Prostate gland (tissue), 2 donors: Measurements from ENCODE around the gene SLC38A5. TPM values are rescaled to one million over a fixed set of nuclear protein-coding genes. Genes with fewer than 3 reads are reported as not detected.

Experiments used
- DNase-seq: peaks from one replicate; pipeline ENCODE4 v3.0.0-alpha.2; 2019; ENCODE audit warnings: low spot score
- H3K27ac ChIP-seq, 2 donors: fragments of 200-600 bp; sonication (generic); 2 replicates each; pipeline ENCODE4 v1.5.1; 2017 to 2019
- H3K27me3 ChIP-seq: fragments of 200-600 bp; sonication (generic); replicated peaks from 2 replicates; pipeline ENCODE4 v1.5.1; 2019; ENCODE audit not compliant: insufficient read depth
- H3K36me3 ChIP-seq, 2 donors: fragments of 200-600 bp; sonication (generic); 1 replicate in 1 of 2; 2 replicates in 1 of 2; pipeline versions ENCODE4 v1.5.1 to v1.8.1; 2017 to 2019
- H3K4me1 ChIP-seq: fragments of 200-600 bp; sonication (generic); replicated peaks from 2 replicates; pipeline ENCODE4 v1.5.1; 2019
- H3K4me3 ChIP-seq, 2 donors: fragments of 200-600 bp; sonication (generic); 2 replicates each; pipeline ENCODE4 v1.5.1; 2017 to 2019
- H3K9me3 ChIP-seq: fragments of 200-600 bp; sonication (generic); 2 replicates; pipeline ENCODE4 v1.5.1; 2017
- POLR2A ChIP-seq: fragments of 450-650 bp; IDR thresholded peaks from one replicate; pipeline ENCODE4 v1.6.1; 2016; ENCODE audit warnings: antibody characterized with exemption, mild to moderate bottlenecking
- POLR2AphosphoS5 ChIP-seq: sonication (generic); formaldehyde crosslinking; IDR thresholded peaks from one replicate; pipeline ENCODE4 v1.6.1; 2017; ENCODE audit warnings: antibody characterized with exemption
- WGBS: methylation state at CpG from one replicate; pipeline ENCODE4 v1.1.5; 2018; 5-methylcytosine and 5-hydroxymethylcytosine counted together
- intact Hi-C: fragments of 100-400 bp; cut with DNase I; formaldehyde crosslinking; loops from one replicate; pipeline ENCODE4 v1.14.2; 2022
- total RNA-seq, 2 donors: library from RNA; depleted of rRNA; stranded (reverse); fragments of >200 nt; gene quantifications; one replicate each; pipeline ENCODE4 v1.1.0, GENCODE V29; 2016
- TF ChIP-seq, protein P1 (sequence below), 4 experiments: fragments of 200-600 bp in 2 of 4; fragments of 450-650 bp in 2 of 4; sonication (generic) in 2 of 4; IDR thresholded peaks; 1 replicate in 3 of 4; 2 replicates in 1 of 4; pipeline ENCODE4 v1.5.1; 2016 to 2019; ENCODE audit warnings: antibody characterized with exemption in 4 of 4, mild to moderate bottlenecking in 2 of 4, moderate library complexity in 2 of 4

Gene SLC38A5
- total RNA-seq, 2 donors from 2014 or later, result 3.0 to 6.2 TPM

DNA sequence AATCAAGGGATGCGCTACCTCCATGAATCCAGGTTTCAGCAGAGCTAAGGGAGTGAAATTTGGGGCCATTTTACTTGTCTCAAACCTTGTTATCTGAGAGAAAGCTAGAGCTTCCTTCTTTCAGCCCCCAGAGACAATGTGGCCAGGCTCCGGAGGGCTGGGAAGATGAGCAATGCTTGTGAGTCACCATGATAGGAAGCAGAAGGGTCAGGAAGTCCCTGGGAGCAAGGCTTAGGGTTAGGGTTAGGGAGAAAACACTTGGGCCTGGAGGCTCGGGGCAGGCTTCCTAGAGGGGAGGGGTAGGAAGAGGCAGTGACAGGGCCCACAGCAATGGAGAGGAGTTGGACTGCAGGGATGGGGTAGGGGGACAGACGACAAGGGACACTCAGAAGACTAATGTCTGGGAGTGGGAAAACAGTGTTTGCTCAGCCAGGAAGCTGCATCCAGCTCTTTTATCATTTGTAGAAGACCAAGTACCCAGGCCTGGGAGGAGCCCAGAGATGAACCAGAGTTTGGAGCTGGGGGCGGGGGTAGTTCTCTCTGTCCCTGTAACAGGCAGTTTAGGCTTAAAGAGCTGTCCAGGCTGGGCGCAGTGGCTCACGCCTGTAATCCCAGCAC, 22.3 kb upstream of the SLC38A5 start:
- TF ChIP-seq POLR2AphosphoS5 (no peak), POLR2A (no peak)
- TF ChIP-seq, protein P1, sequence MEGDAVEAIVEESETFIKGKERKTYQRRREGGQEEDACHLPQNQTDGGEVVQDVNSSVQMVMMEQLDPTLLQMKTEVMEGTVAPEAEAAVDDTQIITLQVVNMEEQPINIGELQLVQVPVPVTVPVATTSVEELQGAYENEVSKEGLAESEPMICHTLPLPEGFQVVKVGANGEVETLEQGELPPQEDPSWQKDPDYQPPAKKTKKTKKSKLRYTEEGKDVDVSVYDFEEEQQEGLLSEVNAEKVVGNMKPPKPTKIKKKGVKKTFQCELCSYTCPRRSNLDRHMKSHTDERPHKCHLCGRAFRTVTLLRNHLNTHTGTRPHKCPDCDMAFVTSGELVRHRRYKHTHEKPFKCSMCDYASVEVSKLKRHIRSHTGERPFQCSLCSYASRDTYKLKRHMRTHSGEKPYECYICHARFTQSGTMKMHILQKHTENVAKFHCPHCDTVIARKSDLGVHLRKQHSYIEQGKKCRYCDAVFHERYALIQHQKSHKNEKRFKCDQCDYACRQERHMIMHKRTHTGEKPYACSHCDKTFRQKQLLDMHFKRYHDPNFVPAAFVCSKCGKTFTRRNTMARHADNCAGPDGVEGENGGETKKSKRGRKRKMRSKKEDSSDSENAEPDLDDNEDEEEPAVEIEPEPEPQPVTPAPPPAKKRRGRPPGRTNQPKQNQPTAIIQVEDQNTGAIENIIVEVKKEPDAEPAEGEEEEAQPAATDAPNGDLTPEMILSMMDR (IDR thresholded peaks at IDR 0.05), result no peak
- no peaks in the 10 kb centered on the region for H3K36me3 ChIP-seq
- DNase-seq, result no peak
- no peaks in the 10 kb centered on the region for H3K27me3 ChIP-seq
- intact Hi-C loops, result no loop called here
- 79% methylated on average over 7 of the region's 7 CpGs for WGBS
- no peak overlapping the region for H3K4me3 ChIP-seq
- no peak overlapping the region for H3K27ac ChIP-seq
- H3K9me3 ChIP-seq, result no peaks in the 10 kb centered on the region
- no peaks in the 10 kb centered on the region for H3K4me1 ChIP-seq

DNA sequence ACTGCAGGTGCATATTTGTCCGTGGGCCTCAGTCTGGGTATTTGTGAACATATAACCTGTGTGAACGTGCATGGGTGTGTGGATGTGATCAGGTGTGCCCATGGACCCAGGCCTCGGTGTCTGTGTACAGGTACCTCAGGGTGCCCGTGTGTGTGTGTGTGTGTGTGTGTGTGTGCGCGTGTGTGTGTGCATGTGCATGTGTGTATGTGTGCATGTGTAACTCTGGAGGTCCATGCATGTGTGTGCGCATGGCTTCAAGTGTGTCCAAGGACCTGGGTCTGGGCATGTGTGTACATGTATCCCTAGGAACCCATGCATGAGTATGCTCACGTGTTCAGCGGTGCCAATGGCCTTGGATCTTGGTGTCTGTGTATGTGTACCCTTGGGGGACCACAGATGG, 21.7 kb upstream of the SLC38A5 start:
- intact Hi-C loops, result no loop called here

DNA sequence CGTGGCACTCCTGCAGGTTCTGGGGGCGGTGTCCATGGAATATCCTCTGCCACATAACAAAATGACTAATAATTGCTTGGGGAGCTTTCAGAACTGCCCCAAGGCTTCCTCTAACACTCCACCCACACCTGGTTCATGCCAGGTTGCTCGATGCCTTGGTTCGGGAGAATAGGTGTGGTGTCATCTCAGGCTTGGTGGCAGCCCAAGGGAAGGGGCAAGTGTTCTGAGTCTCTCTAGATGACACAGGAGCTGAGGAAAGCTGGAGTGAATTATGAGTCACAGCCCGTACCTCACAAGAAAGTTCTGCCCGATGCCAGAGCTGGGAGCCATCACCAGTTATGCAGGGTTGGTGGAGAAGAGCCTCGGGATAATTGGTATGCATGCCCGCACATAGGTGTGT, 20.6 kb upstream of the SLC38A5 start:
- no peak for TF ChIP-seq POLR2AphosphoS5
- no peak for TF ChIP-seq POLR2A
- TF ChIP-seq, protein P1 (IDR thresholded peaks at IDR 0.05), result no peak
- no peak for DNase-seq
- Histone ChIP-seq H3K4me3 (no peak overlapping the region), H3K27me3 (no peaks in the 10 kb centered on the region), H3K4me1 (no peaks in the 10 kb centered on the region), H3K9me3 (no peaks in the 10 kb centered on the region), H3K27ac (no peak overlapping the region), H3K36me3 (no peaks in the 10 kb centered on the region)
- intact Hi-C loops, result no loop called here
- WGBS, result 75% methylated on average over 8 of the region's 8 CpGs

More for the DNA sequence above, 21.7 kb upstream of the SLC38A5 start:
- Histone ChIP-seq H3K27ac (no peak overlapping the region), H3K4me1 (no peaks in the 10 kb centered on the region), H3K4me3 (no peak overlapping the region), H3K27me3 (no peaks in the 10 kb centered on the region), H3K9me3 (no peaks in the 10 kb centered on the region), H3K36me3 (no peaks in the 10 kb centered on the region)
- 96% methylated on average over 7 of the region's 9 CpGs for WGBS
- no peak for DNase-seq
- TF ChIP-seq POLR2AphosphoS5 (no peak), POLR2A (no peak)
- TF ChIP-seq, protein P1 (IDR thresholded peaks at IDR 0.05), result no peak

DNA sequence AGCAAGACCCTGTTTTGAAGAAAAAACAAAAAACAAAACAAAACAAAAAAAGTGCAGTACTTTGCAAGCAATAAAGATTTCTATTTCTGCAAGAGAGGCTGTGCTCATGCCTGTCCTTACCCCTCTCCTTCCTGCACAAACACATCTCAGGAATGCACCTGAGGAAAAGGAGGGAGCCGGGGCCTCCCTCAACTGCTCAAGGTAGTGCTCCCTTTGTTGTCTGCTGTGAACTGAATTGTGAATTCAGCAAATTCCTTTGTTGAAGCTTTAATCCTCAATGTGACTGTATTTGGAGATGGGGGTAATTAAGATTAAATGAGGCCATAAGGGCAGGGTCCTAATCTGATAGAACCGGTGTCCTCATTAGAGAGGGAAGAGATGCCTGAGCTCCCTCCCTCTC, 19.8 kb upstream of the SLC38A5 start:
- WGBS, result 49% methylated on average over 2 of the region's 2 CpGs
- H3K36me3 ChIP-seq, result no peaks in the 10 kb centered on the region
- no peak for DNase-seq
- no peak overlapping the region for H3K27ac ChIP-seq
- H3K4me1 ChIP-seq, result no peaks in the 10 kb centered on the region
- H3K4me3 ChIP-seq, result no peak overlapping the region
- intact Hi-C loops, result no loop called here
- no peak for TF ChIP-seq POLR2A
- TF ChIP-seq, protein P1 (IDR thresholded peaks at IDR 0.05), result no peak
- no peak for TF ChIP-seq POLR2AphosphoS5
- no peaks in the 10 kb centered on the region for H3K27me3 ChIP-seq
- H3K9me3 ChIP-seq, result no peaks in the 10 kb centered on the region

DNA sequence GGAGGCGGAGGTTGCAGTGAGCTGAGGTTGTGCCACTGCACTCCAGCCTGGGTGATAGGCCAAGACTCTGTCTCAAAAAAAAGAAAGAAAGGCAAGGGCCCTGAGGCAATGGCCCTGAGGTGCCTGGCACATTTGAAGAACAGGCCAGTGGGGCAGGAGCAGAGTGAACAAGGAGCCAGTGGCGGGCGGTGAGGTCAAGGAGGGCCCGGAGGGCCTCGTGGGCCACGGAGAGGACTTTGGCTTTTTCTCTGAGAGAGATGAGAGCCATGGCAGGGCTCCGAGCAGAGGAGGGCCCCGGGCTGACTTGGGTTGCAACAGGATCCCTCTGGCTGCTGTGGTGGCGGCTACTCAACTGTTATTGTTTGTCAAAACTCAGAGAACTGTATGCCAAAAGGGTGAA, 19.2 kb upstream of the SLC38A5 start:
- intact Hi-C loops, result no loop called here
- TF ChIP-seq POLR2AphosphoS5 (no peak), POLR2A (no peak)
- TF ChIP-seq, protein P1 (IDR thresholded peaks at IDR 0.05), result no peak
- Histone ChIP-seq H3K4me3 (no peak overlapping the region), H3K27me3 (no peaks in the 10 kb centered on the region), H3K4me1 (no peaks in the 10 kb centered on the region), H3K27ac (no peak overlapping the region), H3K36me3 (no peaks in the 10 kb centered on the region), H3K9me3 (no peaks in the 10 kb centered on the region)
- no peak for DNase-seq
- WGBS, result 85% methylated on average over 9 of the region's 9 CpGs
